NCI-H524 (cell line): ENCODE data around the gene BTBD2.
A peak's percentile ranks its signal among the peaks of the same experiment; 100 is the strongest.

Experiments
- DNase-seq, 2 experiments: peaks; one replicate each; lab custom pipeline; 2025; lab: John Stamatoyannopoulos, UW

Gene BTBD2

DNA sequence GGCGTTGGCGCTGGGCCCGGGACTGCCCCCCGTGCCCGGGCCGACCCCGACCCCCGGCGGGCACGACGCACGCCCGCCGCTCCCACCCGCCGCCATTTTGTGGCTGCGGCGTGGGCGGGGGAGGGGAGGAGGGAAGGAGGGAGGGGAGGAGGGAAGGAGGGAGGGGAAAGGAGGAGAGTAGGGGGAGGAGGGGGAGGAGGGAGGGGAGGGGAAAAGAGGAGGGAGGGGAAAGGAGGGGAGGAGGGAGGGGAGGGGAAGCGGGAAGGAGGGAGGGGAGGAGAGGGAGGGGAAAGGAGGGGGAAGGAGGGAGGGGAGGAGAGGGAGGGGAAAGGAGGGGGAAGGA lies at the start of gene BTBD2:
TSS of gene BTBD2 (minus strand) at position 107 of the 343 bp plus-strand sequence. CDS start at position 96, 11 bp downstream.
- DNase-seq: peak; percentile 19 to 66

DNA sequence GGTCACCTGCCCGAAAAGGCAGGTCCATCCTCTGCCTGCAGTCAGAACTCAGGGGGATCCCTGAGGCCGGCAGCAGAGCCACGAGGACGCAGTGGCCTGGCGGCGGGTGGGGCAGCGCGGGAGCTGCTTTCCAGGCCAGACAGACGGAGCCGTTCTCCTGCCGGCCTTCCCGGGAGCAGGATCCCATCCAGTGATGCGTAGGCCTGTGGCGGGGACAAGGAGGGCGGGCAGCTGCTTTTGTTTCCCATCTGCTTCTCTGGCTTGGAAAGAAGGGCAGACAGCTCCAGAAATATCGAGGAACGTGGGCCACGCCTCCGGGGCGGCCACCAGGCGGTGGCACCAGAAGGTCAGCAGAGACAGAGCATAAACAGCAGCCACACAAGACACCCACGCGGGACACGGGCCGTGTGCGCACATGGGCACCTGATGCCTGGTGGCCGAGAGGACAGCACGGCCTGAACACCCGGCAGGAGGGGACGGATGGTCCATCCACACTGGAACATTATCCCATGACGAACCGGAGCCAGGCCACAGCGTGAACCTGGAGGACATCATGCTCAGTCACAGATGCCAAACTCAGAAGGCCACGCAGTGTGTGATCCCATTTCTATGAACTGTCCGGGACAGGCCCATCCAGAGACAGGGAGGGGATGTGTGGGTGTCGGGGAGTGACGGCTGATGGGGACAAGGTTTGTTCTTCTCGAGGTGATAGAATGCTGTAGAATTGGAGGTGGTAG lies 49.4 kb upstream of the BTBD2 start:
- peak in 1 of 2 experiments; percentile 39 for DNase-seq

DNA sequence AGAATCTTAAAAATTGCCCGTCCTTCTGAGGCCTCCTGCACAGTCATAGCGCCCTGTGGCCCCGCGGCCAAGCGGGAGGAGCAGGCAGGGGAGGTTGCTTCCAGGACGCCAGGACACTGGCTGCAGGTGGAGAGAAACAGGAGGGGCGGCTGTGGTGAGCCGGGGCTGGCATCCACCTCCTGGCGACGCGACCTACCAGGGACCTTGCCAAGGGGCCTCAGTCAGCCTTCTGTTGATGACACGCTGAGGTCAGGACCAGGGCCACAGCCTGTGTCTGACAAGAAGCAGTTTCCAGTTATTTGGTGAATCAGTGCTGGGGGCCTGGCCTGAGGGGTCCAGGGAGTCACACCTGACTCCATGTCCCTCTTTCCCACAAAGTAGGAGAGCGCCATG lies 48.9 kb upstream of the BTBD2 start:
- no peak for DNase-seq

DNA sequence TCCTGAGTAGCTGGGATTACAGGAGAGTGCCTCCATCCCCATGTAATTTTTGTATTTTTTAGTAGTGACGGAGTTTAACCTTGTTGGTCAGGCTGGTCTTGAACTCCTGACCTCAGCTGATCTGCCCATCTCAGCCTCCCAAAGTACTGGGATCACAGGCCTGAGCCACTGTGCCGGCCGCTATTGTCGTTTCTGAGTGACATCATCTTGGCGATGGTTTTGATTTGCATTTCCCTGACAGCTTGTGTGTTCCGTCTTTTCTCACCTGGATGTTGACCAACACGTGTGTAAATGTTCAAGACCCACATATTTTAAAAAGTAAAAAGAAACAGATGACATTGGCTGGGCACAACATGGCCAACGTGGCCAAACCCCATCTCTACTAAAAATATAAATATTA lies 48.3 kb upstream of the BTBD2 start:
- no peak for DNase-seq

DNA sequence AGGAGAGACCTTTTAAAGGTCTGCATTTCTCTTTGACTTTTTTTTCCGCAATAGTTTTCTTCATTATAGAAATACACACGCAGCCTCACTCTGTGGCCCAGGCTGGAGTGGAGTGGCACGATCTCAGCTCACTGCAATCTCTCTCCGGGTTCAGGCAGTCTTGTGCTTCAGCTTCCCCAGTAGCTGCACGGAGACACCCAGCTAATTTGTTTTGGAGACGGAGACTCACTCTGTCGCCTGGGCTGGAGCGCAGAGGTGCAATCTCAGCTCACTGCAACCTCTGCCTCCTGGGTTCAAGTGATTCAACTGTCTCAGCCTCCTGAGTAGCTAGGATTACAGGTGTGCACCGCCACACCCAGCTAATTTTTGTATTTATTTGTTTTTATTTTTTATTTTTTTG lies 47.3 kb upstream of the BTBD2 start:
- no peak for DNase-seq

DNA sequence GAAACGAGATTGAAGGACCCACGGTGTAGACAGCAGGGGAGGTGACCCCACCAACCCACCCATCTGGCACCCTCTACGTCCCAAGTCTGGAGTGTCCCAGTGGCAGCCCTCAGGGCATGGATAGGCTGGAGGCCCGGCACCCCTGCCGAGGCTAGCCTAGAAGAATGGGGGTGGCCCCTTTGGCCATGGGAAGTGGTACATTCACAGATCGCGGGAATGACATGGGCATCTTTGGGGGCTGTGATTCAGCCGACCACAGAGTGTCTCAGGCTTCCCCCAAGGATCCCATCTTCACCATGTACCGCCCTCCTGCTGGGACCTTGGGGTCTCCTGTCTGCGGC lies 46.8 kb upstream of the BTBD2 start:
- no peak for DNase-seq

DNA sequence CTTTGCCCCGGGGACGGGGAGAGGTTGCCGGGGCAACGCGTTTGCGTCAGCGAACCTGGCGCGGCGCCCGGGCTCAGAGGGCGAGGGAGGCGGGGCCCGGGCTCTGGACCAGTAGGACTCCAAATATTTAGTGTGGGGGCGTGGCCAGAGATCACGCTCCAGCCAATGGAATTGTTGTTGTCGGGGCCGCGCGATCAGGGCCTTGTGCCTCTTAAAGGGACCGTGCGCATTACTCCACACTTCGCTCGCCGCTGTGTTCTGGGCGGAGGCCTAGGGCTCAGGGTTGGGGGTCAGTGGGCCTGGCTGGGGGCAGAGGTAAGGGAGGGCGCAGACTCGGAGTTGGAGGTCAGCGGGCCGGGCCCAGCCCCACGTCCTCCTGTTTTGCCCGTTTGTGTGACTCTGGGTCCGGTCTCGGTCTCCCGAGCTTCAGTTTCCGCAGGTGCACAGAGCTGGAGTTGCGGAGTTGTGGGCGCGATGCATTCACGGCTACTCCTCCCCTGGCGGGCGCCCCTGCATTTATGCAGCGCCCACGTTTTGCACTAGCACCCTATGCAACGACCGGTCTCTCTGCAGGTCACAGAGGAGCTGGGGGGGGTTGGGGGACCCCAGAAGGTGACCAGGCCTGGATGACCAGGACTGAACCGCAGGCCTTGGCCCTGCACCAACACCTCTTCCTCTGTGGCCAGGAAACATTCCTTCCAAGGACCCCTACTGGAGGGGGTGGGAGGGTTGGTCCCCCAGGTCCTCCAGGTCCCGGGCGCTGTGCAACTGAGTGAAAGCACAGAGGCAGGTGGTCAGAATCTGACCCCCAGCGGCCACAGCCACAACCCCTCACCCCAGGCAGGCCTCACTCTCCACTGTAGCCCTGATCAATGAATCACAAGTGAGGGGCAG lies 46.2 kb upstream of the BTBD2 start:
- DNase-seq: peak; percentile 99 to 100

DNA sequence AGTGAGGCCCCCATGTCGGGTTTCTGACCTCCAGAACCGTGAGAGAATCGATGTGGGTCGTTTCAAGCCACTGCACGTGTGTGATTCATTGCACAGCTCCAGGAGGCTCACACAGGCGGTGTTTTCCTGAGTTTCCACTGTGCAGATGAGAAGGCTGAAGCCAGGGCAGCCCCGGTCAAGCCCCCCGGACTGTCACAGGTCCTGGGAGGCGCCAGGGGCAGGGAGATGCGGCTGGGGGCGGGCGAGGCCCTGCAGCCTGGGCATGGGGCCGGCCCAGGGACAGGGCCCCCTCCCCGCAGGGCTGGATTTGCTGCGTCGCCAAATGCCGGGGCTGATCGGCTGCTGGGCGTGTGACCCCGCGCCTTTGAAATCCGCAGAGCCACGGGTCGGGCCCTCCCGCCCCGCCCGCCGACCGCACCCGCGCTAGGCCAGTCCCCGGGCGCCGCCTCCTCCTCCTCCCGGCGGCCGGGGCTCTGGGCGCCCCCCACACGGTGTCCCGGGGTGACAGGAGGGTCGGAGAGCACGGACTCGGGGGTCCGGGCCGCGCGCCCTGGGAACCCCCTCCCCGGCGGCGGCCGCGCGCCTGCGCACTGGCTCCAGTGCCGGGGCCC lies 45.5 kb upstream of the BTBD2 start:
- DNase-seq: peak in 1 of 2 experiments; percentile 76

DNA sequence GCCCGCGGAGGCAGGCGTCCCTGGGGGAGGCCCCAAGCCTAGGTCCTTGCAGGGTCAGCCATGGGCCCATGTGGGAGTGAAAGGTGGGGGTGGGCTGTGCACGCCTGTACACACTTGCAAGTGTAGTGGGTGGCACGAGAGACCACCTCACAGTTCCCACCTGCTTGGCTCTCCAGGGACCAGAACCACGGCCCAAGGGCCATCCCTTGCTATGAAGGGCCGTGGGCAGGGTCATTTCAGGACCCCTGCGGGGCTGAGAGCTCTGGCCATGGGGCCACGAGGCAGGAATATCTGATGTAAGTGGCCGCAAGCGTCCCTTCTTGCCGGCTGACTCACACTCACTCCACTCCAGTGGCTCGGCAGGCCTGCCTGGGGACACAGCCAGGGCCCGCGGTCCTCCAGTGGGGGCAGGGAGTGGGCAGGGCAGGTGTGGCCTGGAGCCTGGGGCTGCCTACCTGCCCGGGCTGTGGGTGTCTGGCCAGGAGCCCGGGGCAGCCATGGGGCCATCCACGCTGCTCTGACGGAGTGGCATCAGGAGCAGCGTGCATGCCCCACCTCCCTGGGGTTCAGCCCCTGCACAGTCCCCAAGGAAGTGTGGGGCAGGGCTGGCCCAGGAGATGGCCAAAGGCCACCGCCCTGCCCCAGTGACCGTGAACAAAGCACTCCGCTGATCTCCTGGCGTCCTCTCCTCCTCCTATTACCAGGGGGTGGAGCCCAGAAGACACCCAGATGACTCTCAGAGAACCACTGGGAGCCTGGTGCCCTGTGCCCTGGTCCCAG lies 44.1 kb upstream of the BTBD2 start:
- no peak for DNase-seq

DNA sequence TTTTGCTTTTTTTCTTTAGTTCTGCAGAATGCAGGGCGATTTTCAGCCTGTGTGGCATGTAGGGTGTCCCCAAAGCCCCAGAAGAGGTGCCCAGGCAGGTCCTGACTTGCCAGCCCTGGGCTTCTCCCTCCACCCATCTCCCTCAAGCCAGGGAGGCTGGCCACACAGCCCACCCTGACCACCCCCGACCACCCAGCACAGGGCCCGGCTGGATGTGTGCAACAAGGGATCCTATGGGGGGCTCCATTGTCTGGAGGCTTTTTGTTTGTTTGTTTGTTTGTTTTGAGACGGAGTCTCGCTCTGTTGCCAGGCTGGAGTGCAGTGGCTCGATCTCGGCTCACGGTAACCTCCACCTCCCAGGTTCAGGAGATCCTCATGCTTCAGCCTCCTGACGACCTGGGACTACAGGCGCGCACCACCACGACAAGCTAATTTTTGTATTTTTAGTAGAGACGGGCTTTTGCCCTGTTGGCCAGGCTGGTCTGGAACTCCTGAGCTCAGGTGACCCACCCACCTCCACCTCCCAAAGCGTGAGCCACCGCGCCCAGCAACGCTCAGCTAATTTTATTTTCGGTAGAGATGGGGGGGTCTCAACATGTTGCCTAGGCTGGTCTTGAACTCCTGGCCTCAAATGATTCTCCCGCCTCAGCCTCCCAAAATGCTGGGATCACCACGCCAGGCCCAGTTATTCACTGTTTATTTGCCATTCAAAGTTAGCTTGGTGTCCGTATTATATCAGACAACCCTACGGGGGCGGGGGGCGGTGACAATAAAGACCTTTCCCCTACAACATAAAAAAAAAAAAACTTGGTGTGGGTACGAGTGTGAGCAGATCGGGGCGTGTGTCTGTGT lies 43.3 kb upstream of the BTBD2 start:
- no peak for DNase-seq

DNA sequence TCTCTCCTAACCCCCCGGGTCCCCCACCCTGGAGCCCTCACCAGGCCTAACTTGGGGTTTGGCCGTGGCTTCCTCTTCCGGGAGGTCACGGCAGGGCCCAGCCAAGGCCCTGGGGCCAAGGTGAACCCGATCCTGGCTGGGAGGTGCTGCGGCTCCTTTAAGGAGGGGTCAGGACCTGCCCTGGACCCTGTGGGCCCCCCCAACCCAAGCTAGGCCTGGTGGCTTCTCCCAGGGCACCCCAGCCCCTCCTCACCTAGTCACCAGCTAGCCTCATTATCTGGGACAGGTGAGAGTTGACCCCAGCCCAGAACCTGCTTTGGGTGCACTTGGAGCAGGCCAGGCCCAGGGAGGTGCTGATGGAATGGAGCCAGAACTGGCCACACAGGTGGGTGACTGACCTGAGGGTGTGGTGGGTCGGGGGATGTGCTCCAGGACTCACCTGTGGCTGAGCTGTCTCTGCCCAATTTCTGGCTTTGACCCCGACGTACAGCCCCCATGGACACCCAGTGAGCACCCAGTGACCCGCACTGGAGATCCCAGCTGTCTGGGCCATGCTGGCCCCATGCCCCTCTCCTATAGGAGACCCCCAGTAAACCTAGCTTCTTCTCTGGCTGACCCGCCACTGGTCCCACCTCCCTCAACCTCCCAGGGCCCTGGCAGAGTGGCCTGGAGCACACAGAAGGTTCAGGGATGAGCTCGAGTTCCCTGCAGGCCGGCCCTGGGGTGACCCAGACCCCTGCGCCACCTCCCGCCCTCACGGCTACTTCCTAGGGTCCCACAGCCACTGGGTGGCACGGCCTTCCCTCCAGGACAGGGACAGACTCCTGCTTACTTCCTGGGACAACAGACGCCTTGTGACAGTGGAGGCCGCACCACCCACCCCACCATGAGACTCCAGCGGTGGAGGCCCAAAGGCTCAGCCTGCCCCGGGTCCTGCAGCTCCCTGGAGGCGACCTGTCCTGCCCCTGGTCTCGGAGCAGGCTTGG lies 42.3 kb upstream of the BTBD2 start:
- DNase-seq: no peak

DNA sequence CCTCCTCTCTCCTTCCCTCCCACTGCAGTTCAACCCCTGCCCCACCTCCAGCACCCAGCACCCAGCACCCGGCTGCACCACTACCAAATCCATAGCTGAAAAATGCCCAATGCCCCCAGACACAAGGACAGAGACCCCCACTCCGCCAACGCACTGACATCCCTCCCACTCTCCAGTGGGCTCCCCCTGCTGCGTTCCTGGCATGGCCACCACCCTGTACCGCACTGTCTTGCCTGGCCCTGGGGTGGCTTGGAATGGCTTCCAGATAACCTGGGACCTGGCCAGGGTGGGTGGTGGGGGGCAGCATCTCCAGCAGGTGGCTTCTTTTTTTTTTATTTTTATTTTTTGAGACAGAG lies 41.3 kb upstream of the BTBD2 start:
- no peak for DNase-seq

DNA sequence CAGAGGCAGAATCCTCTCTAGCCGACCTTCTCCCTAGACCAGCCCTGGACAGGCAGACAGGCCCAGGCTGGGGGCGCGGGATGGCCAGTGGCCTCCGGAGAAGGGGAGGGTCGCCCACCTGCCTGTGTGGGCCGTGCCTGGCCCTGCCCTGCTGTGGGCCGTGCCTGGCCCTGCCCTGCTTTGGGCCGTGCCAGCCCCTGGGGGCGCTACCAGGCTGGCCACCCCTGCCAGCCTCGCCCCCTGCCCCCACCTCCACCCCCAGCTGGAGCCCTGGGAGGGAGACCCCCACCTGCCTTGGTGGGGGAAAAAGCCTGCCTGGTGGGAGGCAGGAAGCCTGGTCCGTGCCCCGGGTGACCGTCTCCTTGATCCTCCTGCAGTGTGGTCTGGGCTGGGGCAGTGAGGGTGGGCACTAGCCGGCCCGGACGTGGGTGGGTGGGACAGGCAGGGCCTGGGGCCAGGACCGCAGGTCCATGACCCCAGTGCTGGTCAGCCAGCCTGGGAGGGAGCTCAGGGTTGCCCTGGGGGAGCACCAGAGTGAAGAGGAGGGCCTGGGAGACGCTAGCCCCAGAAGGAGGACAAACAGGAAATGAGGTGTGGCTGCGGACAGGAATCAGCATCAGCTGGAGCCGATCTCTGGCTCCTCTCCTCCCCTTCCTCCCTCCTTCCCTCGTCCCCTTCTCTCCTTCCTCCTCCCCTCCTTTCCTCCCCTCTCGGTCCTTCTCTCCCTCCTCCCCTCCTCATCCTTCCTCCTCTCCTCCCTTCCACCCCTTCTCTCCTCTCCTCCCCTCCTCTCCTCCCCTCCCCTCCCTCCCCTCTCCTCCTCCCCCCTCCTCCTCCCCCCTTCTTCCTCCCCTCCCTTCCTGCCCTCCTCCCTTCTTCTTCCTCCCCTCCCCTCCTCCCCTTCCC lies 40.7 kb upstream of the BTBD2 start:
- no peak for DNase-seq

DNA sequence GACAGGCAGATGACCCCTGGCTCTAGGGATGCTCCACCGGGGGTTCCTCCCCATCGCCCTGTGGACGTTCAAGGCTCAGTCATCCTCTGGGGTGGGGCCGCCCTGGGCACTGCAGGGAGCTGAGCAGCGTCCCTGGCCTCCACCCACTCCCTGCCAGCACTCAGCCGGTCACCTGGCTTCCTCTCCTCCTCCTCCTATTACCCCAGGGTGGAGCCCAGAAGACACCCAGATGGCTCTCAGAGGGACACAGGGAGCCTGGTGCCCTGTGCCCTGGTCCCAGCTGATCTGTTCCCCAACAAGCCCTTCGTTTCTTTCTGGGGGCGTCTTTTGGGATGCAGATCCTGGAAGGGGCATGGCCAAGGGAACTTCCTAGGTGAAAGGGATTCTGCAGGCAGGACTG lies 39.2 kb upstream of the BTBD2 start:
- DNase-seq: no peak

DNA sequence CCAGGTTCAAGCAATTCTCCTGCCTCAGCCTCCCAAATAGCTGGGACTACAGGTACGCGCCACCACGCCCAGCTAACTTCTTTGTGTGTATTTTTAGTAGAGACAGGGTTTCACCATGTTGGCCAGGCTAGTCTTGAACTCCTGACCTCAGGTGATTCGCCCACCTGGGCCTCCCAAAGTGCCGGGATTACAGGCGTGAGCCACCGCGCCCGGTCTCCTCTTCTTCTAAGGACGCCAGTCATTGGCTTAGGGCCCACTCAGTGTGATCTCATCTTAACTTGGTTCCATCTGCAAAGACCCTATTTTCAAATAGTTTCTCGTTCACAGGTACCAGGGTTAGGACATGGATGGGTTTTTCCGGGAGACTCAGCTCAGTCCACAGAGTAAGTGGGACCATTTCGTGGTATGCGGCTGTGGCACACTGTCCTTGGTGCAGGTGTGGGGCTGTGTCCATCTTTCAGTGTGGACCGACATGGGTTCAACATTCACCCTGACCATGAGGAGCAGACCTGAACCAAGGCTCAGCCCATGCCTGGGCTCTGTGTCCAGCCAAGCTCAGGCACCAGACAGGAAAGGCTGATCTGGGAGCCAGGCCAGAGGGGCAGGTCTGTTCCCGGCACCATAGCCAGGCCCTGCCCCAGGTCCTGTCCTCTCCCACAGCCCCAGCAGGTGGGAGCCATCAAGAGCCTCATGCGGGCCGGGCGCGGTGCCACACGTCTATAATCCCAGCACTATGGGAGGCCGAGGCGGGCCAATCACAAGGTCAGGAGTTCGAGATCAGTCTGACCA lies 38.3 kb upstream of the BTBD2 start:
- no peak for DNase-seq

DNA sequence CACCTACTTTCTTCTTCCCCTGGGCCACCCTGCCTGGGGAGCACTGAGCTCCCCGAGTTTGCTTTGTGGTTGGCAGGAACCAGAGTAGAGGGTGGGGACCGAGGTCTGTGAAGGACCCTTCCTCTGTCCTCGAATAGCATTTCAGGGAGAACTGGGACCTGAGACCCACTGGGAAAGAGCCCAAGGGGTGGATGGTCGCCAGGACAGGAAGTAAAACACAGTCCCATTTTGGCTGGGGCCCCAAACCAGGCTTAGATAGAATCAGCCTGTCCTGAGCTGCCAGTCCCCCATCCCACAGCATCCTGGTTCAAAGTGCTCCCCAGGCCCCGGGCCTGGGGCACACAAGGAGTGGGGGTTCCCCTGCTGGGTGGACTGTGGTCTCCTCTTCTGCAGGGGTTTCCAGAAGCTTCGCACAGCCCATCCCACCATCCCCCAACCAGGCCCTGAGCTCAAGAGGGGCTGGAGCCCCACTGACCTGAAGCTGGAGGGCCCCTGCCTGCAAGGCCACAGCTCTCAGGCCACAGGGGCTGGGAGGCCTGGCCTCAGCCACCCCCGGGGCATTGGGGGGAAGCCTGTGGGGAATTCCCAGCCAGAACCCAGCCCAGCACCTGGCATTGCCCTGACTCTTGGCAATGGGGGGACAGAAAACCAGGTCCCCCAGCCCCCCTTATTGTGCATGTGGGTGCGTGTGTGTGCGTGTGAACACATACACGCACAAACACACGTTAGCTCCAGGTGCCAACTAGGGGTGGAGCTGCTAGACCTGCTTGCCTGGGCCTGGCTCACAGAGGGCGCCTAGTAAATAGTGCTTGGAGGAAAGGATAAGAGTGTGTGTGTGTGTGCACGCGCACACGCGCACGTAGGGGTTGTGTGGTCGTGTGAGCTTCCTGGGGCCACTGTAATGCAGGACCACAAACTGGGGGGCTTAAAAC lies 36.5 kb upstream of the BTBD2 start:
- DNase-seq: no peak
